Frontal cortex (tissue), 4 donors: ENCODE results near the gene MYO5C. TPM values are rescaled to one million over a fixed set of nuclear protein-coding genes. Genes with fewer than 3 reads are reported as not detected.
"Not testable (repeated sequence)": the region's sequence is repeated elsewhere in the genome, so short reads cannot be mapped to it uniquely, and the experiment has no call there.

Source experiments
- DNase-seq, 2 donors: peaks; one replicate each; pipeline ENCODE4 v3.0.0; 2012; ENCODE audit warnings: low spot score in 2 of 2
- FAIRE-seq: peaks from 2 replicates; lab custom pipeline; 2012; peaks lifted over from hg19 to GRCh38; lab: Jason Lieb, UNC
- total RNA-seq: library from RNA; depleted of rRNA; stranded (reverse); fragments of >200 nt; gene quantifications from one replicate; pipeline ENCODE4 v1.2.3, GENCODE V29; 2014
- donor health status: control.
- donor health status: control.
- donor health status: control.

Gene MYO5C
- total RNA-seq, 1 donor from 2014 or later = 1.6 TPM

DNA sequence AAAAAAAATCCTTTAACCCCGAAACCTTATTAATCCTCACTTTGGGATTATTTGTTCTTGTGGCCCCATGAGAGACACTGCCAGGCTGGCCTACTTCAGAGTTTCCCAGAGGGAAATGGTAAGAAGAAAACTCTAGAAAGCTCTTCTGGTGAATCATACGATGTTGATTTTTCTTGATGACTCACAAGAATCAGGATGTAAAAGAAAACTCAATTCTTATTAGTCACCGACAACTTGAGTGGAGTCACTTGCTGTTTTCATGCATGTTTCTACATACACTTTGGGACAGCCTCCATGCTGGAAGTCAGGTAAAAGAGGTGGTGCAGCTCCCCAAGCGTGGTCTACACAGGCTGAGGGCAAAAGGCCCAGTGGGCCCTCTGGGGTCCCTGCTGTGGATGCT is 42.8 kb downstream of the MYO5C start:
- DNase-seq = no peak

DNA sequence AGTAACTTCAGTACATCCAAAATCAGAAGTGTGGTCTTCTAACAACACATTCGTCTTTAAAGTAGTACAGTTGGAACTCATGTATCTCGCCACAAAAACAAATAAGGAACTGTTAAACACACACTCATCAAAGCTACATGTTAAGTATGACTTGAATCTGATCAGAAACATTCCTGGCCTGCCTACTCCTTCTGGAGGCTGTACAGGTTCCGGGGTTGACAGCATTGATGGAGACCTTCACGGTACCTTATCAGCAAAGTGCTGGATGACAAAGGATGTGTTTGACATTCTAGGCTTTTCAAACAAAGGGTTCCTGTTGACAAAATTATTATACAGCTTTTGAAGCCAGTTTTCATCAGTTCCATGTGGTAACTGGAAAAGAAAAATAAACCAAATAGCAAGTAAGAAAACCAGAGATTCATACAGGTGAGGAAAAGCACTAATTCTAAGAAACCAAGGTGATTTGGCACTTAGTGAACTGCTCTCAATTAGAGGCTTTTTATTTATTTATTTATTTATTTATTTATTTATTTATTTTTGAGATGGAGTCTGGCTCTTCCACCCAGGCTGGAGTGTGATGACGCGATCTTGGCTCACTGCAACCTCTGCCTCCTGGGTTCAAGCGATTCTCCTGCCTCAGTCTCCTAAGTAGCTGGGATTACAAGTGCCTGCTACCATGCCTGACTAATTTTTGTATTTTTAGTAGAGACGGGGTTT is 44.3 kb downstream of the MYO5C start:
- DNase-seq = no peak
- FAIRE-seq = no peak

More for the DNA sequence above, 42.8 kb downstream of the MYO5C start:
- no peak for FAIRE-seq

DNA sequence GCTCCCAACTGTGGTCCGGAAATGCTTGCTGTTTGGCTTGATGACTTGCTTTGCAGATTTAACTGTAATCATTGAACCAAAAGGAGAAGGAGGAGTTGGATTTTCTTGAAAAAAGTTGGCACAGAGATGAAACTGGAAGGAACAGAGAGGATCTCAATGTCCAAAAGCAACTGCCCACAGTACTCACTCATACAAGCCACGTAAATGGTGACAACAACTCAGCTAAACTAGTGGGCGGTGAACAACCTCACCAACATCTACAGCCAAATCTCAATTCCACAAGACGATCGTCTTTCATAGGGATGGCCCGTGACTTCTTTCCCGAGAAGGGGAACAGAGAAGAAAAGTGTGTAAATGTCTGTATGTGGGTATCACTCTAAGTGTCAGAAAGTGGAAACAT is 48.1 kb downstream of the MYO5C start:
- DNase-seq (no peak), FAIRE-seq (no peak)

DNA sequence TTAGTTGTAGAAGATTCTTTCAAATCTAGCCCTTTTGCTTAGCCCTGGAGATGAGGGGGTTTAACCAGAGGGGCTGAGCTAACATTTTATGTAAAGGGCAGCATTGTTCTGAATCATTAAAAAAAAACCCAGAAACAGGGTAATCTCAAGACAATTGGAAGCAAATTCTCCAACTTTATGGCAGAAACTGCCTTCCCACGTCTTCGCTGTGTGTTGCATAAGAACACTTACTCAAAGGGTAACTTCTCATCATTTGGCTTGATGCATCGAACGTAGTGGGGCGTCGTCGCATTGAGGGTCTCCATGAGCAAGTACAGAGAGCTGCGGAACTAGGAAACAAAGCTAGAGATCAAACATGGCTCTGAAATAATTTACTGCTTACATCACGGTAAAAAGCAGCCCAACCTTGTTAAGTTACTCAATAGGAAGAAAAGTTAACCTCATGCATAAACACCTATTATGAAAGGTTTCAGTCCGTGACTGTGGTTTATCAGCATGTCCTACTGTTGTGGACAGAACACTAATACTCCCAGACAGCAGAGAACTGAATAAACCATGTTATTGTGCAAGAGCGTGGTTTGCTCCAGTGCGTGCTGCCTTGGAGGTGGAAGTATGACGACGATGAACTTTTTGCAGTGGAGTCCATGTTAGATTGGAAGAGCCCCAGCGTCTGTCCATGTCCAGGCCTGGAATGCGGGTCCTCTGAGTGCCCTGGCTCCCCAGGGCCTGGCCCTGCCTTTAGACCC is 48.7 kb downstream of the MYO5C start:
- DNase-seq (no peak), FAIRE-seq (no peak)

DNA sequence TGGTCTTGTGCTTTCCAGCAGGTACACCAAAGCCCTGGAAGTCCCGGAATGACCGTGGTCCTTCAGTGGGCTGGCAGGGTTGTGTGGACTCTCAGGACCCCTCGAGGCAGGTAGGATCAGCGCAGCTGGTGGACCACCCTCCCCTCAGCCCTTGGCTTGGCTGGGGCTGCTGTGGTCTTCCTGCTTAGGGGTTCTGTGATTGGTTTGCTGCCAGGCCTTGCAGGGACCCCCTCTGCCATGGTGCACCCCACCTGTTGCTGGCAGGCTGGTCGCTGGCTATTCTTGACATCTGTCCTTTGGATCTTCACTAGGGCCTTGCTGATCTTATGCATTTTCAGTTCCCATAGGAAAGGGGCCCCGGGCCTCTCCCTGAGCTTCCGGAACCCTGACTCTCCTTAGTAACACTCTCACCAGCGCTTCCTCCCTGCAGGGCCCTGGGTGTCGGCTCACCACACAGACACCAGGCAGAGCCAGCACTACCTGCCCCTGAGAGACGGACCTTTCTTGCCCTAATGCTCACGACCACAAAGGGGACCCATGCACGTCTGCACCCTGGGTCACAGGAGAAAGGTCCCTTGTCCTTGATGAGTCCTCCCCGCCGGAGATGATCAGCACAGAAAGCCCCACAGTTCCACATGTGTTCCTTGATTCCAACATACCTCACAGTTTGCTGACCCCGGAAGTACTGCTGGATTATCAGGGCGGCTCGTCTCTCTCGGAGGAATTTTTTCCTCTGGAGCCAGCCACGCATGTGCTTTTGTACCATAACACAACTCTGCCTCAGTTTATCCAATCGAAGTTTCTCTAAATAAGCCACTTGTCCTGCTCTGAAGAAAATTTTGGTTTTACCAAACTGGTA is 51.7 kb downstream of the MYO5C start:
- FAIRE-seq (no peak), DNase-seq (no peak)

DNA sequence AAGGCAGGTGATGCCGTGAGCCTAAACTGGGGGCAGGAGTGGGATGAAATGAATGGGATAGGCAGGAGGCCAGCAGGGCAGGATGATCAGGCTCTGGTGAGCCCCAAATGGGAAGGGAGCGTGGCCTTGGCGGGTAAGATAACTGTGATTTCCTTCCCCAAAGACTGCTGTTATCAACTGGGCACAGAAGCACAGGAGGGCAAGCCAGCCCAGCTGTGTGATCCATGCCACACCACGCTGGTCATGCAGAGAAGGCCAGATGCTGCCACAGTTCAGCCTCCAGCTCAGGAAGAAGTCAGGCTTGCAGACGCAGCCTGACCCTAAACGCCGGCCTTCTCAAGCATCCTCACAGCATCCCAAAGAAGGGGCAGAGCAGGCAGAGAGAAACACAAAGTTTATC is 52.3 kb downstream of the MYO5C start:
- DNase-seq (no peak), FAIRE-seq (no peak)

DNA sequence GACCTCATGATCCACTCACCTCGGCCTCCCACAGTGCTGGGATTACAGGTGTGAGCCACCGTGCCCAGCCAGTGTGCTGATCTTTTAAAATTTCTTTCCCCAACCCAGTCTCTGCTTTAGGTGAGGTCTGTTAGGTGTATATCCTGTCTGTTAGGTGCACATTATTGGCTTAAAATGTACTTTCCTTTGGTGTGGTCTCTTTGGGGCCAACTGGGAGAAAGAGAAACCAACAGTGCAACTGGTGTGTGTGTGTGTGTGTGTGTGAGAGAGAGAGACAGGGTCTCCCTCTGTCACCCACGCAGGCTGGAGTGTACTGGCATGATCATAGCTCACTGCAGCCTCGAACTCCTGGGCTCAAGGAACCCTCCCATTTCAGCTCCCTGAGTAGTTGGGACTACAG is 54.1 kb downstream of the MYO5C start:
- no peak for FAIRE-seq
- no peak for DNase-seq

DNA sequence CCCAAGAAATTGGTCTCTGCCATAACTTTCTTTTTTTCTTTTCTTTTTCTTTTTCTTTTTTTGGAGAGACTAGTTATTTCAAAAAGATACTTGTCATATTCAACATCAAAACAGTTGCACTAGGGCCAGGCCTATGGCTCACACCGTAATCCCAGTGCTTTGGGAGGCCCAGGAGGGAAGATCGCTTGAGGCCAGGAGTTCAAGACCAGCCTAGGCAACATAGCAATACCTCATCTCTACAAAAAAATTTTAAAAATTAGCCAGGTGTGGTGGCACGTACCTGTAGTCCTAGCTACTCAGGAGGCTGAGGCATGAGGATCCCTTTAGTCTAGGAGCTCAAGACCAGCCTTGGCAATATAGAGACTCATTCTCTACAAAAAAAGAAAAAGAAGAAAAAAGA is 55.4 kb downstream of the MYO5C start:
- no peak for DNase-seq
- no peak for FAIRE-seq

DNA sequence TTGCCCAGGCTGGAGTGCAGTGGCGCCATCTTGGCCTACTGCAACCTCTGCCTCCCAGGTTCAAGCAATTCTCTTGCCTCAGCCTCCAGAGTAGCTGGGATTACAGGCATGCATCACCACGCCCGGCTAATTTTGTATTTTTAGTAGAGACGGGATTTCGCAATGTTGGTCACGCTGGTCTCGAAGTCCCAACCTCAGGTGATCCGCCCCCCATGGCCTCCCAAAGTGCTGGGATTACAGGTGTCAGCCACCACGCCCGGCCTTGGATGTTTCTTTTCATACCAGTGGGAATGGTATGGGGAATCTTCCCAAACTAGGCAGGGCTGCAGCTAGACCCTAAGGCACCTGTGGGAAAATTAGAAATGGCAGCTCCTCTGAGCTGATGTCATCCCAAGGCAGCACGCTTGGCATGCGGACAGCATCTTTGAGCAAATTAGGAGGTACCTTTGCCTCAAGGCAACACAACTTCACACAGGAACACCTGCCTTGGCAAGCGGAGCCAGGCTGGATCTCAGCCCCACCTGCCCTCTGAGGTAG is 56.5 kb downstream of the MYO5C start:
- FAIRE-seq = not testable (repeated sequence)

DNA sequence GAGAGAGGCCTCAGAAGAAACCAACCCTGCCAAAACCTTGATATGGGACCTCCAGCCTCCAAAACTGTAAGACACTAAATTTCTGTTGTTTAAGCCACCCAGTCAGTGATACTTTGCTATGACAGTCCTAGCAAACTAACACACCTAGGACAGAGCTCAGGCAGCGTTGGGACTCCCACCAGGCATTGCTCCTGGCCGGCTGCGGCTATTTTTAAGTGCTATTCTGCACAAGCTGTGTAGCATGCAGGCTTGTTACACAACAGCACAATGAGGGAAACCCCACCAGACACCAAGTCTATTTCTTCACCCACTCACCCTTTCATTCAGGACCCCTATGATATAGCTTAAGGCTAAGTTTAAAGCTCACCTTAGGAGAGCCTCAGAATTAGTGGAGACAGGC is 57.5 kb downstream of the MYO5C start:
- no peak for FAIRE-seq
- no peak for DNase-seq

More for the DNA sequence above, 56.5 kb downstream of the MYO5C start:
- not testable (repeated sequence) for DNase-seq

DNA sequence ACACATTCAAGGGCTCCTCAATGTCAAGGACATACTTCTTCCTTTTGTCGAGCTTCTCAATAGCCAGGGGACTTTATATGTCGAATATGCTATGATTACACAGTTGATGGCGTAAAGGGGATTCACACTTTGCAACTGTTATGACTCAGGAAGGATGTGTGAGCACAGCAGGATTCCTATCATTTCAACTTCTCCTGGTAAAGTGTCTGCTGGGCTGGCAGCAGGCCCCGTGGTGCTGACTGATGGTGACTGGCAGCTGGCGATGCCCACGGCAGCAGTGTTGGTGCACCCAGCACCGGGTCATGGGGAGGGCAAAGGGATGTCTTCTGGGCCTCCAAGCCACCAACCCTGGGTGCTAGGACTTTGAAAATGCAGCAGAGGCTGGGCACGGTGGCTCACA is 59.6 kb downstream of the MYO5C start:
- FAIRE-seq (no peak), DNase-seq (no peak)

DNA sequence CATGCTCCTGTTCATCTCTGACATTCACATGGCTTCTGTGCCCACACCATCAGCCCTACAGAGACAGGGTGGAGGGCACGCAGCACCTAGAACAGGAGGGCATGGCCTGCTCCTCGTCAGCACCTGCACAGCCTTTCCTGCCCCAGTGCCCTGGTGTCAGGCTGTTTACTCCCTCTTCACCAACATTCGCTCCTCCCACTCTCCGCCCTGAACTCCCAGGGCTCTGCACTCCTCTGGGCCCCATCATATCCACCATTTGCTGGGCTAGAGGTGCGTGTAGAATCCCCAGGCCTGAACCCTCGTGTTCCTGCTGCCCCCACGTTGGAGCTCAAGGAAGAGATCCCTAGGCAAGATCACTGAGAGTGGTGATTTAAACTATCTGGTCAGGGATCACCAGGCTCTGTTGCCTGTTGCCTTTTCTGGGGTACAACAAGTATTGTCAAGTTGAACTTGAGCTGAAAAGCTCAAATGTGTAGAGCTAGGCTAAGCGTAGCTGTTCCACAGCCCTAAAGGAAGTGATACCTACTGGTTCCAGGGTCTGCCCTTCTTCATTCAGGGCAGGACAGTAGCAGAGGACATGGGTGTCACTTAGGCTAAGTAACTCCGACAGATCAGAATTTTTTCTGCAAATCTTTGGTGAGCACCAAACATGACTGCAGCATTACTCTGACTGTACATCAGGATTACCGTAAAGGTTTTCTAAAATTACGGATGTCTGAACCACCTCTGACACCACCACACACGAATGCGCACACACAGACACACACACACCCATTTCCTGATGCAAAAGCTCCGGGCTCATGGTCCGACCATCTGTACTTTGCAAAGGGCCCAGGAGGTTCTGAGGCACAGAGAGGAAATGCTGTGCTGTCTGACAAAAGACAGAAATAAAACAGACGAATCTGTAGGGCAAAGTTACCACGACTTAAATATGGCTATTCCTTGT is 60.7 kb downstream of the MYO5C start:
- FAIRE-seq = no peak
- DNase-seq = no peak

DNA sequence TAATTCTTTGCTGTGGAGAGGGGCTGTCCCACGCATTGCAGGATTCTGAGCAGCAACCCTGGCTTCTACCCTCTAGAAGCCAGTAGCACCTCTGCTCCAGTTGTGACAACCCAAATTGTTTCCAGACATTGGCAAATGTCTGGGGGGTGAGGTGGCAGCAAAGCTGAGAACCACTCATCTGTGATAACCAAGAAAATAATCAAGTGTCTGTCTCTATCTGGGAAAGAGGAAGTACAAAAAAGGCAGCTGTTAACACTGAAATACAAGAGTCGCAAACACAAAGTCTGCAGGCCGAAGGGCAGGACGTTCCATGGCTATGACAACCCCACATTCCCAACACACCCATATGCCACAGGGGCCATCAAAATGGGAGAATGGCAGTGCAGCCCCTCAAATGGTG is 62.2 kb downstream of the MYO5C start:
- no peak for DNase-seq
- no peak for FAIRE-seq

DNA sequence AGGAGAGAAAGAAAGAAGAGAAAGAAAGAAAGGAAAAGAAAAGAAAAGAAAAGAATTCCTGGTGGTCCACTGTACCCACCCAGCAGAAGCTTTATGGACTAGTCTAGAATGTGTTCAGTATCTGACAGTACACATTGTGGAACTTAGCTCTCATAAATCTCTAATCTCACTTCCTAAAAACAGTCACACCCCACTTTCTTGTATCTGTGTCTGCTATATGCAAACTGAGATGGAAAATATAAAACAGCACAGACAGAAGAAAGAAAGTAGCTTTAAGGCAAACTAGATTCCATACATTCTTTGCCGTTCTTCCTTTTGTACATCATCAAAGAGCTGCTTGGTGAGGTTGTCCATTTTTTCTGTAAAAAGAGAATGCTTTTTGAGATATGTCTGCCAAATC is 63.3 kb downstream of the MYO5C start:
- DNase-seq (no peak), FAIRE-seq (no peak)

DNA sequence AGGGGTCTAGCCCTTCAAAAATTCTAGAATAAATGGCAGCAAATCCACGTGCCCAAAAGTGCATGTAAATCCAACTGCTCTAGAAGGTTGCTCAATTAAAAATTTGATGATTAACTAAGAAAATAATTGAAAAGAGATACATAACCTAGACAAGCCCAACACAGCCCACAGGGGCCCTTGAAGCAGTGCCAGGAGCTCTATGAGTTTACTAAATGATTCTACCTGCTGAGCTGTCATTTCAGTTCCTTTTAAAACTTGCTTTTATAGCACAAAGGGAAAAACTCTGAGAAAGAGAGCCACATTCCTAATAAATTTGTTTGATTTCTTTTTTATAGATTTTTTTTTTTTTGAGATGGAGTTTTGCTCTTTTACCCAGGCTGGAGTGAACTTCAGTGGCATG is 65.5 kb downstream of the MYO5C start:
- no peak for DNase-seq
- FAIRE-seq = no peak

DNA sequence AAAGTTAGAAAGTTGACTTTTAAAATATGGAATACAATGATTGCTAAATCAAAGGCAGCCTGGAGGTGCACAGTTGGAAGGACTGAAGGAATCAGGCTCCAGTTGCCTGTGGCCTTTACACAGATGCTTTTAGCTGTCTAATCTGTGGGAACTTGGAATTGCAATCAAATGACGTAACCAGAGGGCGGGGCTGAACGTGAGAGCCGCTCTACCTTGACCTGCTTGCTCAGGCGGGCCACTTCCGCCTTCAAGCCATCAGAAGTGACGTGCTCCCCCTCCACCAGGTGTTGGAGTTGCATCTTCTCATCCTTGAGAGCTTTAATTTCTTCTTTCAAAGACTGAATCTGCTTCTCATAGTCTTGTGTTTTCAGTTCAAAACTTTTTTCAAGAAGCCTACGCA is 66.7 kb downstream of the MYO5C start:
- FAIRE-seq (no peak), DNase-seq (no peak)

DNA sequence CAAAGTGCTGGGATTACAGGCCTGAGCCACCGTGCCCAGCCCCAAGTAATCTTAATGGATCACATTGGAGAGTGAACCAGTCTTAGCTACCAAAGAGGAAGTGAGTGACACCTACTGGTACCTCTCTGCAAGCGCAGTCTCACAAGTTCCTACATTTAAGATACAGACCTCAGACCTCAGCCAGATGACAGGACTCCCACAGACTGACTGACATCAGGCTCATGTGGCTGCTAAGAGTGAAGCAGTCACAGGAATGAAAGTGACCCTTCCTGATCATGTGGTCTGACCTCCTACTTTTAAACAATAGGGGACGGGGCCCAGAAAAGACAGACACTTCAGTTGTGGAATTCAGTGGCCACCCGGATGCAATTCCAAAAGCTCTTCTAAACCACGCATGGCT is 68.1 kb downstream of the MYO5C start:
- DNase-seq (peak; percentile 19 to 75), FAIRE-seq (no peak)

DNA sequence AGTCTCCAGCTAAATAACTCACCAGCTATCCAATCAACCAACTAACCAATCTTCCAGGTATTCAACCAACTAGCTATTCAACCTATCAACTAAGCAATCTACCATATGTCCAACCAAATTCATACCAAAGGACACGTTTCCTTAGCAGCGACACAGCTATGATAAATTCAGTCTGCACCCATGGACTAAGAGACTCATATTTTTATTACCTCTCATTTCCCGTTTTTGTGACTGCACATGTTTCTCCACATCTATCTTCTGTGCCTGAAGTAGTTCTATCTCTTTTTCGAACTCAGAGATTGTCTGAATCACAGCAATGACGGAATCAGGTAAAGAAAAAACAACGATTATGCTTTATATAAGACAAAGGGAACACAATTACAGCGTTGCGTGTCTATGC is 70.4 kb downstream of the MYO5C start:
- no peak for DNase-seq
- FAIRE-seq = no peak

DNA sequence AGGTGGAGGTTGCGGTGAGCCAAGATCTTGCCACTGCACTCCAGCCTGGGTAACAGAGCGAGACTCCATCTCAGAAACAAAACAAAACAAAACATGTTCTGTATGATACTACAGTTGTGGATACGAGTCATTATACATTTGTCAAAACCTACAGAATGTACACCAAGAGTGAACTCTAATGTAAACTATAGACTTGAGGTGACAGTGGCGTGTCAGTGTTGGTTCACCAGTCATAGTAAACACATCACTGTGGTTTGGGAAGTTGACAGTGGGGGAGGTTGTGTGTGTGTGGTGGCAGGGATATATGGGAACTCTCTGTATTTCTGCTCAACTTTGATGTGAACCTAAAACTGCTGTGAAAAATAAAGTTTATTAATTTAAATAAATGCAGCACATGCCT is 71.4 kb downstream of the MYO5C start:
- DNase-seq (no peak), FAIRE-seq (no peak)
